ENCODE data around the gene TMEM125. TPM values are rescaled to one million over a fixed set of nuclear protein-coding genes. Genes with fewer than 3 reads are reported as not detected.

The TMEM125 gene
- total RNA-seq, 1 experiment from 2014 or later: not detected

DNA sequence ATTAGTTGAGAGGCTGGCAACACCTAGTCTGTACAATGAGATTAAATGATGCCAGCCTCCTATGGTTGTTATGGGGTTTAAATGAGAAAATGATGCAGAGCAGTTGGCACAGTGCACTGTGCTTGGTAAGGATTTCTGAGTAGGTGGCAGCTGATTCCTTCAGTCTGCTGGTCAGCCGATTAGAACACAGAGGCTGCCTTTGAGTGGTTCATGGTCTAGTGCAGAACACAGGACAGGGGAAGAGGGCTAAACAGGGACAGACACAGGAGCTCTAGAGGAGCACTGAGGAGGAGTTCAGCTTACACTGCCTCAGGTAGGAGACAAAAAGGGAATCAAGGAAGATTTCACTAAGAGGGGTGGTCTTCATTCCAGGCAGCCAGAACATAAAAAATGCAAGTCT lies 32.4 kb downstream of the TMEM125 start:
- Histone ChIP-seq H3K27me3 (ENCODE audit: control insufficient read depth, insufficient read depth, low read length) (no peaks in the 10 kb centered on the region), H3K27ac (ENCODE audit: low read length) (no peak overlapping the region), H3K4me1 (ENCODE audit: control insufficient read depth, insufficient read depth, low read length) (no peaks in the 10 kb centered on the region), H3K36me3 (ENCODE audit: control insufficient read depth, insufficient read depth, low read length) (no peaks in the 10 kb centered on the region), H3K4me3 (ENCODE audit: low read depth in 2 of 2, low read length in 2 of 2) (no peak overlapping the region), H3K9me3 (ENCODE audit: control insufficient read depth, insufficient read depth, low read depth, low read length) (no peaks in the 10 kb centered on the region)
- ATAC-seq: no peak
- TF ChIP-seq POLR2AphosphoS5 (IDR thresholded peaks at IDR 0.05; ENCODE audit: low read depth, low read length) (no peak), SIN3A (IDR thresholded peaks at IDR 0.05; ENCODE audit: borderline replicate concordance, insufficient read depth, low read depth, low read length) (no peak), TCF7L2 (IDR thresholded peaks at IDR 0.05; ENCODE audit: low read depth, low read length) (no peak)
- TF ChIP-seq, protein P1, sequence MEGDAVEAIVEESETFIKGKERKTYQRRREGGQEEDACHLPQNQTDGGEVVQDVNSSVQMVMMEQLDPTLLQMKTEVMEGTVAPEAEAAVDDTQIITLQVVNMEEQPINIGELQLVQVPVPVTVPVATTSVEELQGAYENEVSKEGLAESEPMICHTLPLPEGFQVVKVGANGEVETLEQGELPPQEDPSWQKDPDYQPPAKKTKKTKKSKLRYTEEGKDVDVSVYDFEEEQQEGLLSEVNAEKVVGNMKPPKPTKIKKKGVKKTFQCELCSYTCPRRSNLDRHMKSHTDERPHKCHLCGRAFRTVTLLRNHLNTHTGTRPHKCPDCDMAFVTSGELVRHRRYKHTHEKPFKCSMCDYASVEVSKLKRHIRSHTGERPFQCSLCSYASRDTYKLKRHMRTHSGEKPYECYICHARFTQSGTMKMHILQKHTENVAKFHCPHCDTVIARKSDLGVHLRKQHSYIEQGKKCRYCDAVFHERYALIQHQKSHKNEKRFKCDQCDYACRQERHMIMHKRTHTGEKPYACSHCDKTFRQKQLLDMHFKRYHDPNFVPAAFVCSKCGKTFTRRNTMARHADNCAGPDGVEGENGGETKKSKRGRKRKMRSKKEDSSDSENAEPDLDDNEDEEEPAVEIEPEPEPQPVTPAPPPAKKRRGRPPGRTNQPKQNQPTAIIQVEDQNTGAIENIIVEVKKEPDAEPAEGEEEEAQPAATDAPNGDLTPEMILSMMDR (IDR thresholded peaks at IDR 0.05): no peak
- TF ChIP-seq, protein P2, sequence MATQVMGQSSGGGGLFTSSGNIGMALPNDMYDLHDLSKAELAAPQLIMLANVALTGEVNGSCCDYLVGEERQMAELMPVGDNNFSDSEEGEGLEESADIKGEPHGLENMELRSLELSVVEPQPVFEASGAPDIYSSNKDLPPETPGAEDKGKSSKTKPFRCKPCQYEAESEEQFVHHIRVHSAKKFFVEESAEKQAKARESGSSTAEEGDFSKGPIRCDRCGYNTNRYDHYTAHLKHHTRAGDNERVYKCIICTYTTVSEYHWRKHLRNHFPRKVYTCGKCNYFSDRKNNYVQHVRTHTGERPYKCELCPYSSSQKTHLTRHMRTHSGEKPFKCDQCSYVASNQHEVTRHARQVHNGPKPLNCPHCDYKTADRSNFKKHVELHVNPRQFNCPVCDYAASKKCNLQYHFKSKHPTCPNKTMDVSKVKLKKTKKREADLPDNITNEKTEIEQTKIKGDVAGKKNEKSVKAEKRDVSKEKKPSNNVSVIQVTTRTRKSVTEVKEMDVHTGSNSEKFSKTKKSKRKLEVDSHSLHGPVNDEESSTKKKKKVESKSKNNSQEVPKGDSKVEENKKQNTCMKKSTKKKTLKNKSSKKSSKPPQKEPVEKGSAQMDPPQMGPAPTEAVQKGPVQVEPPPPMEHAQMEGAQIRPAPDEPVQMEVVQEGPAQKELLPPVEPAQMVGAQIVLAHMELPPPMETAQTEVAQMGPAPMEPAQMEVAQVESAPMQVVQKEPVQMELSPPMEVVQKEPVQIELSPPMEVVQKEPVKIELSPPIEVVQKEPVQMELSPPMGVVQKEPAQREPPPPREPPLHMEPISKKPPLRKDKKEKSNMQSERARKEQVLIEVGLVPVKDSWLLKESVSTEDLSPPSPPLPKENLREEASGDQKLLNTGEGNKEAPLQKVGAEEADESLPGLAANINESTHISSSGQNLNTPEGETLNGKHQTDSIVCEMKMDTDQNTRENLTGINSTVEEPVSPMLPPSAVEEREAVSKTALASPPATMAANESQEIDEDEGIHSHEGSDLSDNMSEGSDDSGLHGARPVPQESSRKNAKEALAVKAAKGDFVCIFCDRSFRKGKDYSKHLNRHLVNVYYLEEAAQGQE (IDR thresholded peaks at IDR 0.05; ENCODE audit: insufficient read depth in 1 of 2, low read depth in 2 of 2, low read length in 1 of 2): no peak
- POLR2A ChIA-PET: no interaction called here
- BruUV-seq (replicated peaks): no TSS peak
- CTCF ChIA-PET: no interaction called here
- intact Hi-C loops (cut with micrococcal nuclease; ENCODE audit: unreplicated experiment) (no loop called here), in situ Hi-C loops (cut with HindIII; ENCODE audit: low pct_unique_long_range_greater_than_20kb, low sequenced_read_pairs) (no loop called here)
- no peak for DNase-seq (ENCODE audit: low read depth, low spot score)

DNA sequence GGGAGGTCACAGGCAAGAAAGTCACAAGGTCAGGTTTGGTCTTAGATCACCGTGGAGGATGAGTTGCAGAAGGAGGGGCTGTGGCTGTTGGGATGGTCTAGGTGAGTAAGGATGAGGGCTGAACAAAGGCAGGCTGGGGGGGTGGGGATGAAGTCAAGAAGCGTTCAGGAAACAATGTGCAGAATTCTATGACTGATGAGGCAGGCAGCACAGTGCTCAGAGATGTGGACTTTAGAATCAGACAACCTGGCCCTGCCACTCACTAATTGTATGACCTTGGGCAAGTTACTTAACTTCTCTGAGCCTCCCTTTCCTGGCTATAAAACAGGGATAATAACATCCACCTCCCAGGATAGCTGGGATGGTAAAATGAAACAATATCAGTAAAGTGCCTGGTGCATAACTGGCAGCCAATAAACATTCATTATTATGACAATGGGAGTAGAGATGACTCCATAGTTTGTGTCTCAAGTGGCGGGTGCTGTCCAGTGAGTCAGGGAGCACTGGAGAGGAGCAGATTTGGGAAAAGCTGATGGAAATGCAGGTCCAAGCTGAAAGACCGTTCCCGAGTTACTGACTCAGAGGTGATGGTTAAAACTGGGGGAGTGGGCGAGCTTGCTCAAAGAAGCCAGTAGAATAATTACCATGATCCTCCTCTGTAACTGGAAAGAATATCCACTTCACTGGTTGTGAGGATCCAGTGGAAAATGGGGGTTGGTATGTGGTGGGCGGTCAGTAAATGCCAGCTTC lies 33.1 kb downstream of the TMEM125 start:
- POLR2A ChIA-PET: no interaction called here
- no peak overlapping the region for H3K4me3 ChIP-seq (ENCODE audit: low read depth in 2 of 2, low read length in 2 of 2)
- intact Hi-C loops (cut with micrococcal nuclease; ENCODE audit: unreplicated experiment) (no loop called here), in situ Hi-C loops (cut with HindIII; ENCODE audit: low pct_unique_long_range_greater_than_20kb, low sequenced_read_pairs) (no loop called here)
- ATAC-seq: no peak
- no peak for DNase-seq (ENCODE audit: low read depth, low spot score)
- no peak overlapping the region for H3K27ac ChIP-seq (ENCODE audit: low read length)
- H3K4me1 ChIP-seq (ENCODE audit: control insufficient read depth, insufficient read depth, low read length): no peaks in the 10 kb centered on the region
- CTCF ChIA-PET: interaction anchor here (0.9 kb wide), 1 partner anchor 112 kb away, joined by 3 read pairs; no protein-coding TSS in a partner anchor
- H3K9me3 ChIP-seq (ENCODE audit: control insufficient read depth, insufficient read depth, low read depth, low read length): no peaks in the 10 kb centered on the region
- TF ChIP-seq POLR2AphosphoS5 (IDR thresholded peaks at IDR 0.05; ENCODE audit: low read depth, low read length): no peak
- TF ChIP-seq, protein P1 (IDR thresholded peaks at IDR 0.05): no peak
- TF ChIP-seq, protein P2 (IDR thresholded peaks at IDR 0.05; ENCODE audit: insufficient read depth in 1 of 2, low read depth in 2 of 2, low read length in 1 of 2): no peak
- TF ChIP-seq SIN3A (IDR thresholded peaks at IDR 0.05; ENCODE audit: borderline replicate concordance, insufficient read depth, low read depth, low read length): no peak
- no peak for TF ChIP-seq TCF7L2 (IDR thresholded peaks at IDR 0.05; ENCODE audit: low read depth, low read length)
- no TSS peak for BruUV-seq (replicated peaks)
- no peaks in the 10 kb centered on the region for H3K36me3 ChIP-seq (ENCODE audit: control insufficient read depth, insufficient read depth, low read length)
- H3K27me3 ChIP-seq (ENCODE audit: control insufficient read depth, insufficient read depth, low read length): no peaks in the 10 kb centered on the region
